WTC11 (cell line): ENCODE measurements around the gene RTP1. TPM values are rescaled to one million over a fixed set of nuclear protein-coding genes. Genes with fewer than 3 reads are reported as not detected.

ENCODE experiments used
- ATAC-seq: fragments of 200-7000 bp; cut with Tn5 transposase; 2 replicates; pipeline ENCODE4 v1.10.0; 2021; ENCODE audit warnings: mild to moderate bottlenecking, moderate library complexity
- CTCF ChIA-PET: fragments of 300-600 bp; sonication (Branson Sonifier 250); formaldehyde crosslinking; loops from one replicate; lab custom pipeline; 2021; ENCODE audit warnings: antibody characterized with exemption; lab: Charles Lee
- POLR2A ChIA-PET: fragments of 350-600 bp; sonication (Branson Sonifier 250); formaldehyde crosslinking; loops from one replicate; lab custom pipeline; 2021; ENCODE audit warnings: antibody characterized with exemption; lab: Charles Lee
- DNase-seq: peaks from one replicate; pipeline ENCODE4 v3.0.0; 2021; ENCODE audit warnings: low spot score
- H3K27ac Mint-ChIP-seq: 2 replicates; pipeline ENCODE4 v1.8.0; 2021; ENCODE audit warnings: mixed read lengths
- H3K27me3 Mint-ChIP-seq: 2 replicates; pipeline ENCODE4 v1.8.0; 2021; ENCODE audit warnings: low read depth, mild to moderate bottlenecking, moderate library complexity, mixed read lengths
- H3K36me3 Mint-ChIP-seq: 2 replicates; pipeline ENCODE4 v1.8.0; 2021; ENCODE audit warnings: mixed read lengths
- H3K4me1 Mint-ChIP-seq: 2 replicates; pipeline ENCODE4 v1.8.0; 2022; ENCODE audit warnings: mixed read lengths
- H3K4me3 Mint-ChIP-seq: 2 replicates; pipeline ENCODE4 v1.8.0; 2021; ENCODE audit warnings: mild to moderate bottlenecking, moderate library complexity, mixed read lengths
- H3K9me3 Mint-ChIP-seq: 2 replicates; pipeline ENCODE4 v1.8.0; 2021; ENCODE audit warnings: mixed read lengths
- ATF3 ChIP-seq: sonication (generic); formaldehyde crosslinking; conservative IDR thresholded peaks from 2 replicates; pipeline ENCODE4 v1.8.1; 2022; ENCODE audit warnings: mild to moderate bottlenecking, missing genetic modification reagents
- ATF6 ChIP-seq: sonication (generic); formaldehyde crosslinking; IDR thresholded peaks from 2 replicates; pipeline ENCODE4 v1.8.1; 2023; ENCODE audit warnings: mild to moderate bottlenecking, missing genetic modification reagents
- CBFB ChIP-seq: sonication (generic); formaldehyde crosslinking; IDR thresholded peaks from 2 replicates; pipeline ENCODE4 v1.8.1; 2022; ENCODE audit warnings: mild to moderate bottlenecking, low read depth, missing genetic modification reagents
- JAZF1 ChIP-seq: fragments of 250-450 bp; sonication (Bioruptor Pico); IDR thresholded peaks from 2 replicates; pipeline ENCODE4 v1.9.0; 2021; ENCODE audit warnings: moderate library complexity, mild to moderate bottlenecking, inconsistent platforms
- JUN ChIP-seq: sonication (generic); formaldehyde crosslinking; IDR thresholded peaks from 2 replicates; pipeline ENCODE4 v1.8.0; 2023; ENCODE audit warnings: mild to moderate bottlenecking, missing genetic modification reagents
- SMAD3 ChIP-seq: sonication (generic); formaldehyde crosslinking; IDR thresholded peaks from 2 replicates; pipeline ENCODE4 v1.8.0; 2022; ENCODE audit warnings: missing genetic modification reagents, mild to moderate bottlenecking, borderline replicate concordance
- STAT6 ChIP-seq: sonication (generic); formaldehyde crosslinking; conservative IDR thresholded peaks from 2 replicates; pipeline ENCODE4 v1.8.1; 2023; ENCODE audit warnings: mild to moderate bottlenecking, low read depth, missing genetic modification reagents, moderate library complexity
- TCF7 ChIP-seq: sonication (generic); formaldehyde crosslinking; IDR thresholded peaks from 2 replicates; pipeline ENCODE4 v1.8.0; 2022; ENCODE audit warnings: mild to moderate bottlenecking, low read depth, missing genetic modification reagents, moderate library complexity
- TEAD1 ChIP-seq: sonication (generic); formaldehyde crosslinking; IDR thresholded peaks from 2 replicates; pipeline ENCODE4 v1.8.0; 2022; ENCODE audit warnings: mild to moderate bottlenecking, missing genetic modification reagents
- ZBTB21 ChIP-seq: sonication (generic); formaldehyde crosslinking; IDR thresholded peaks from 2 replicates; pipeline ENCODE4 v1.8.1; 2023; ENCODE audit warnings: mild to moderate bottlenecking, missing genetic modification reagents, borderline replicate concordance
- ZNF423 ChIP-seq: fragments of 250-450 bp; sonication (Bioruptor Pico); IDR thresholded peaks from 2 replicates; pipeline ENCODE4 v2.1.2; 2022; ENCODE audit warnings: mild to moderate bottlenecking, moderate library complexity
- ZNF671 ChIP-seq: fragments of 250-450 bp; sonication (Bioruptor Pico); IDR thresholded peaks from 2 replicates; pipeline ENCODE4 v1.8.0; 2021; ENCODE audit warnings: mild to moderate bottlenecking
- total RNA-seq: library from RNA; stranded (reverse); gene quantifications from 3 replicates; pipeline ENCODE4 v1.2.3, GENCODE V29; 2021
- TF ChIP-seq, protein P1 (sequence below): sonication (generic); formaldehyde crosslinking; IDR thresholded peaks from 2 replicates; pipeline ENCODE4 v1.8.1; 2023; ENCODE audit warnings: mild to moderate bottlenecking, missing genetic modification reagents, borderline replicate concordance
- TF ChIP-seq, protein P2 (sequence below): sonication (generic); formaldehyde crosslinking; IDR thresholded peaks from 2 replicates; pipeline ENCODE4 v1.8.1; 2022; ENCODE audit warnings: low read depth, mild to moderate bottlenecking, moderate library complexity, missing genetic modification reagents, borderline replicate concordance
- TF ChIP-seq, protein P3 (sequence below): sonication (generic); formaldehyde crosslinking; IDR thresholded peaks from 2 replicates; pipeline ENCODE4 v1.8.0; 2023; ENCODE audit warnings: missing genetic modification reagents, mild to moderate bottlenecking, borderline replicate concordance
- TF ChIP-seq, protein P4 (sequence below): sonication (generic); formaldehyde crosslinking; IDR thresholded peaks from 2 replicates; pipeline ENCODE4 v1.8.1; 2023; ENCODE audit warnings: mild to moderate bottlenecking, moderate library complexity, missing genetic modification reagents
- TF ChIP-seq, protein P5 (sequence below): sonication (generic); formaldehyde crosslinking; IDR thresholded peaks from 2 replicates; pipeline ENCODE4 v1.8.0; 2022; ENCODE audit warnings: mild to moderate bottlenecking, missing genetic modification reagents

RTP1 gene
- total RNA-seq, 1 experiment from 2014 or later: 5.6 TPM

DNA sequence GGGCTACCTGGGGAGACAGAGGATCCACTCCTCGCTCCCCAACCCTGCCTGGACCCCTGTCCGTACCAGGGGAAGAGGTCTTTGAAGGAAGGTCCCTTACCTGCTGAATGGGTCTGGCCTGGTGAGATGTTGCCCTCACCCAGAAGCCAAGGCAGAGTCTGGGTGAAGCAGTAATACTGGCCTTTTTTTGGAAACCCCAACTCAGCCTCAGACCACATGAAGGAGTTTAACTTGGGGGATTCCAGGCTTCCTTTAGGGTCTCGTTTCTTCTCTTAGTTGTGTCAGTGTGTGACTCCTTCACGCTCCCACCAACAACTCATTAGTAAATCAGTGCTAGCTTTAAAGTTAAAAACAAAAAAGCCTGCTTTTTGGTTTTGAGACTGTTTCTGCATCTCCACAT, 45.6 kb downstream of the RTP1 start (continued):
- TF ChIP-seq, protein P1, sequence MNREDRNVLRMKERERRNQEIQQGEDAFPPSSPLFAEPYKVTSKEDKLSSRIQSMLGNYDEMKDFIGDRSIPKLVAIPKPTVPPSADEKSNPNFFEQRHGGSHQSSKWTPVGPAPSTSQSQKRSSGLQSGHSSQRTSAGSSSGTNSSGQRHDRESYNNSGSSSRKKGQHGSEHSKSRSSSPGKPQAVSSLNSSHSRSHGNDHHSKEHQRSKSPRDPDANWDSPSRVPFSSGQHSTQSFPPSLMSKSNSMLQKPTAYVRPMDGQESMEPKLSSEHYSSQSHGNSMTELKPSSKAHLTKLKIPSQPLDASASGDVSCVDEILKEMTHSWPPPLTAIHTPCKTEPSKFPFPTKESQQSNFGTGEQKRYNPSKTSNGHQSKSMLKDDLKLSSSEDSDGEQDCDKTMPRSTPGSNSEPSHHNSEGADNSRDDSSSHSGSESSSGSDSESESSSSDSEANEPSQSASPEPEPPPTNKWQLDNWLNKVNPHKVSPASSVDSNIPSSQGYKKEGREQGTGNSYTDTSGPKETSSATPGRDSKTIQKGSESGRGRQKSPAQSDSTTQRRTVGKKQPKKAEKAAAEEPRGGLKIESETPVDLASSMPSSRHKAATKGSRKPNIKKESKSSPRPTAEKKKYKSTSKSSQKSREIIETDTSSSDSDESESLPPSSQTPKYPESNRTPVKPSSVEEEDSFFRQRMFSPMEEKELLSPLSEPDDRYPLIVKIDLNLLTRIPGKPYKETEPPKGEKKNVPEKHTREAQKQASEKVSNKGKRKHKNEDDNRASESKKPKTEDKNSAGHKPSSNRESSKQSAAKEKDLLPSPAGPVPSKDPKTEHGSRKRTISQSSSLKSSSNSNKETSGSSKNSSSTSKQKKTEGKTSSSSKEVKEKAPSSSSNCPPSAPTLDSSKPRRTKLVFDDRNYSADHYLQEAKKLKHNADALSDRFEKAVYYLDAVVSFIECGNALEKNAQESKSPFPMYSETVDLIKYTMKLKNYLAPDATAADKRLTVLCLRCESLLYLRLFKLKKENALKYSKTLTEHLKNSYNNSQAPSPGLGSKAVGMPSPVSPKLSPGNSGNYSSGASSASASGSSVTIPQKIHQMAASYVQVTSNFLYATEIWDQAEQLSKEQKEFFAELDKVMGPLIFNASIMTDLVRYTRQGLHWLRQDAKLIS: no peak
- TF ChIP-seq CBFB (no peak), JAZF1 (CRISPR knock-in tag) (no peak), ATF3 (no peak), TCF7 (CRISPR knock-in tag) (no peak), ZBTB21 (CRISPR knock-in tag) (no peak), ZNF671 (CRISPR knock-in tag) (no peak)
- TF ChIP-seq, protein P2, sequence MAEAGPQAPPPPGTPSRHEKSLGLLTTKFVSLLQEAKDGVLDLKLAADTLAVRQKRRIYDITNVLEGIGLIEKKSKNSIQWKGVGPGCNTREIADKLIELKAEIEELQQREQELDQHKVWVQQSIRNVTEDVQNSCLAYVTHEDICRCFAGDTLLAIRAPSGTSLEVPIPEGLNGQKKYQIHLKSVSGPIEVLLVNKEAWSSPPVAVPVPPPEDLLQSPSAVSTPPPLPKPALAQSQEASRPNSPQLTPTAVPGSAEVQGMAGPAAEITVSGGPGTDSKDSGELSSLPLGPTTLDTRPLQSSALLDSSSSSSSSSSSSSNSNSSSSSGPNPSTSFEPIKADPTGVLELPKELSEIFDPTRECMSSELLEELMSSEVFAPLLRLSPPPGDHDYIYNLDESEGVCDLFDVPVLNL (CRISPR knock-in tag): no peak

DNA sequence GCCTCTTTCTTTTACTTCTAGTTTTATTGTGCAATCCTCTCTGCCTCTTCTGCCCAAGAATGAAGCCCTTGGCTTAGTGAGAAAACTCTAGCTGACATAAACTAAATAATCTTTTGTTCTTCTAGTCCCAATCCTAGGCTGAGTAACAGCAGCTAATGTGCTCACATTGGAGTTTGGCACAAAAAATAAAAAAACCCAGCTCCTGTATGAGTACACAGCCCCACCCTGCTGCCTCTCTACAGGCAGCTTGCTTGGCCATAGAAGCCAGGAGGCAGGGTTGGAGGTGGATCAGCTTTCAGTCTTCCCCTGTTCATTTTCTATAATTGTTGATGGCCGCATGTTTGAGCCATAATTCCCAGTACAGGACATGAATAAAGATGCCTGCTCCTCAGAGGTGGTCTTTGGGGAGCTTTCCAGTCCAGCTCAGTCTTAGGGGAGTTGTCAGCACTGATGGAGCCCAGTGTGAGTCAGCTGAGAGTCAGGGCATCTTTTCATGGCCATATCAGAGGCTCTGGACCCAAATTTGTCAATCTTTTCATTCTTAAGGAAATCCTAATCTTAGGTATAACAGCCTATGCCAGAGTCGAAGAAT, 46.7 kb downstream of the RTP1 start:
- no peak overlapping the region for H3K4me3 Mint-ChIP-seq
- no peak for DNase-seq
- CTCF ChIA-PET: interaction anchor here (1.1 to 1.7 kb wide), 3 partner anchors 24 to 465 kb away, joined by 4 read pairs; no protein-coding TSS in a partner anchor
- no peak for TF ChIP-seq SMAD3
- TF ChIP-seq JUN (CRISPR knock-in tag): no peak
- no peak for TF ChIP-seq STAT6
- TF ChIP-seq, protein P3, sequence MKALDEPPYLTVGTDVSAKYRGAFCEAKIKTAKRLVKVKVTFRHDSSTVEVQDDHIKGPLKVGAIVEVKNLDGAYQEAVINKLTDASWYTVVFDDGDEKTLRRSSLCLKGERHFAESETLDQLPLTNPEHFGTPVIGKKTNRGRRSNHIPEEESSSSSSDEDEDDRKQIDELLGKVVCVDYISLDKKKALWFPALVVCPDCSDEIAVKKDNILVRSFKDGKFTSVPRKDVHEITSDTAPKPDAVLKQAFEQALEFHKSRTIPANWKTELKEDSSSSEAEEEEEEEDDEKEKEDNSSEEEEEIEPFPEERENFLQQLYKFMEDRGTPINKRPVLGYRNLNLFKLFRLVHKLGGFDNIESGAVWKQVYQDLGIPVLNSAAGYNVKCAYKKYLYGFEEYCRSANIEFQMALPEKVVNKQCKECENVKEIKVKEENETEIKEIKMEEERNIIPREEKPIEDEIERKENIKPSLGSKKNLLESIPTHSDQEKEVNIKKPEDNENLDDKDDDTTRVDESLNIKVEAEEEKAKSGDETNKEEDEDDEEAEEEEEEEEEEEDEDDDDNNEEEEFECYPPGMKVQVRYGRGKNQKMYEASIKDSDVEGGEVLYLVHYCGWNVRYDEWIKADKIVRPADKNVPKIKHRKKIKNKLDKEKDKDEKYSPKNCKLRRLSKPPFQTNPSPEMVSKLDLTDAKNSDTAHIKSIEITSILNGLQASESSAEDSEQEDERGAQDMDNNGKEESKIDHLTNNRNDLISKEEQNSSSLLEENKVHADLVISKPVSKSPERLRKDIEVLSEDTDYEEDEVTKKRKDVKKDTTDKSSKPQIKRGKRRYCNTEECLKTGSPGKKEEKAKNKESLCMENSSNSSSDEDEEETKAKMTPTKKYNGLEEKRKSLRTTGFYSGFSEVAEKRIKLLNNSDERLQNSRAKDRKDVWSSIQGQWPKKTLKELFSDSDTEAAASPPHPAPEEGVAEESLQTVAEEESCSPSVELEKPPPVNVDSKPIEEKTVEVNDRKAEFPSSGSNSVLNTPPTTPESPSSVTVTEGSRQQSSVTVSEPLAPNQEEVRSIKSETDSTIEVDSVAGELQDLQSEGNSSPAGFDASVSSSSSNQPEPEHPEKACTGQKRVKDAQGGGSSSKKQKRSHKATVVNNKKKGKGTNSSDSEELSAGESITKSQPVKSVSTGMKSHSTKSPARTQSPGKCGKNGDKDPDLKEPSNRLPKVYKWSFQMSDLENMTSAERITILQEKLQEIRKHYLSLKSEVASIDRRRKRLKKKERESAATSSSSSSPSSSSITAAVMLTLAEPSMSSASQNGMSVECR: no peak
- TF ChIP-seq, protein P4, sequence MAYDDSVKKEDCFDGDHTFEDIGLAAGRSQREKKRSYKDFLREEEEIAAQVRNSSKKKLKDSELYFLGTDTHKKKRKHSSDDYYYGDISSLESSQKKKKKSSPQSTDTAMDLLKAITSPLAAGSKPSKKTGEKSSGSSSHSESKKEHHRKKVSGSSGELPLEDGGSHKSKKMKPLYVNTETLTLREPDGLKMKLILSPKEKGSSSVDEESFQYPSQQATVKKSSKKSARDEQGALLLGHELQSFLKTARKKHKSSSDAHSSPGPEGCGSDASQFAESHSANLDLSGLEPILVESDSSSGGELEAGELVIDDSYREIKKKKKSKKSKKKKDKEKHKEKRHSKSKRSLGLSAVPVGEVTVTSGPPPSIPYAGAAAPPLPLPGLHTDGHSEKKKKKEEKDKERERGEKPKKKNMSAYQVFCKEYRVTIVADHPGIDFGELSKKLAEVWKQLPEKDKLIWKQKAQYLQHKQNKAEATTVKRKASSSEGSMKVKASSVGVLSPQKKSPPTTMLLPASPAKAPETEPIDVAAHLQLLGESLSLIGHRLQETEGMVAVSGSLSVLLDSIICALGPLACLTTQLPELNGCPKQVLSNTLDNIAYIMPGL (CRISPR knock-in tag): no peak
- TF ChIP-seq, protein P5, sequence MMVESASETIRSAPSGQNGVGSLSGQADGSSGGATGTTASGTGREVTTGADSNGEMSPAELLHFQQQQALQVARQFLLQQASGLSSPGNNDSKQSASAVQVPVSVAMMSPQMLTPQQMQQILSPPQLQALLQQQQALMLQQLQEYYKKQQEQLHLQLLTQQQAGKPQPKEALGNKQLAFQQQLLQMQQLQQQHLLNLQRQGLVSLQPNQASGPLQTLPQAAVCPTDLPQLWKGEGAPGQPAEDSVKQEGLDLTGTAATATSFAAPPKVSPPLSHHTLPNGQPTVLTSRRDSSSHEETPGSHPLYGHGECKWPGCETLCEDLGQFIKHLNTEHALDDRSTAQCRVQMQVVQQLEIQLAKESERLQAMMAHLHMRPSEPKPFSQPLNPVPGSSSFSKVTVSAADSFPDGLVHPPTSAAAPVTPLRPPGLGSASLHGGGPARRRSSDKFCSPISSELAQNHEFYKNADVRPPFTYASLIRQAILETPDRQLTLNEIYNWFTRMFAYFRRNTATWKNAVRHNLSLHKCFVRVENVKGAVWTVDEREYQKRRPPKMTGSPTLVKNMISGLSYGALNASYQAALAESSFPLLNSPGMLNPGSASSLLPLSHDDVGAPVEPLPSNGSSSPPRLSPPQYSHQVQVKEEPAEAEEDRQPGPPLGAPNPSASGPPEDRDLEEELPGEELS (CRISPR knock-in tag): no peak
- no peak for TF ChIP-seq ATF6
- TF ChIP-seq TEAD1 (CRISPR knock-in tag): no peak
- TF ChIP-seq ZNF423 (CRISPR knock-in tag): no peak

More for the DNA sequence above, 46.7 kb downstream of the RTP1 start:
- peaks cover 5% of the 10 kb centered on the region for H3K36me3 Mint-ChIP-seq
- peaks cover 9% of the 10 kb centered on the region for H3K4me1 Mint-ChIP-seq
- H3K9me3 Mint-ChIP-seq: peaks cover 12% of the 10 kb centered on the region
- no peak overlapping the region for H3K27ac Mint-ChIP-seq
- POLR2A ChIA-PET: interaction anchor here (0.6 kb wide), 1 partner anchor 23 kb away, joined by 3 read pairs; no protein-coding TSS in a partner anchor
- peaks cover 3% of the 10 kb centered on the region for H3K27me3 Mint-ChIP-seq
- ATAC-seq: no peak
